ENCODE results near the gene NUDT14.

DNA sequence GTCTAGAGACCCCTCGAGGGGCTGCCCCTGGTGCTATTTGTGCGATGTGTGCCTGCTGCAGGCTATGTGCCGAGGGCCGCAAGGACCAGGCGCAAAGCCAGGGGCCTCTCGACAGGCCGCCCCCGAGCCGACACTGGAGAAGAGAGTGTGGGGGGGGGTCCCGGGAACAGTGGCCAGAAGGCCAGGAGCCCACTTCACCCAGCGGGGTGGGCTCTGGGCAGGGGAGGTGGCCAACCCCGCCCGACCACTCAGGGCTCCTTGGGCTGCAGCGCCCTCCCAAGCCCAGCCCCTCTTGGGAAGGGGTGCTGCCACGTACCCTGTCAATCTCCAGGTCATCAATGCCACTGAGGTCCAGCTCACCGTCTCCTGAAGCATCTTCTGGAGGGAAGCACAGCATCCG lies 38.6 kb upstream of the NUDT14 start:
- no peak for TF ChIP-seq CHD1 (IDR thresholded peaks at IDR 0.05; ENCODE audit: low read depth, low read length)
- TF ChIP-seq EZH2 (IDR thresholded peaks at IDR 0.05; ENCODE audit: low read depth, low read length, severe bottlenecking), result no peak
- TF ChIP-seq, protein P1, sequence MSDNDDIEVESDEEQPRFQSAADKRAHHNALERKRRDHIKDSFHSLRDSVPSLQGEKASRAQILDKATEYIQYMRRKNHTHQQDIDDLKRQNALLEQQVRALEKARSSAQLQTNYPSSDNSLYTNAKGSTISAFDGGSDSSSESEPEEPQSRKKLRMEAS (IDR thresholded peaks at IDR 0.05), result no peak
